VCaP (cell line): ENCODE measurements around the gene CCDC60.

Experiments
- H3K27ac ChIP-seq: fragments of 450-650 bp; 2 replicates; pipeline ENCODE4 v1.5.1; 2017
- CTCF ChIP-seq: fragments of 450-650 bp; conservative IDR thresholded peaks from 2 replicates; pipeline ENCODE4 v1.5.1; 2017; ENCODE audit warnings: mild to moderate bottlenecking, moderate library complexity

The CCDC60 gene, protein sequence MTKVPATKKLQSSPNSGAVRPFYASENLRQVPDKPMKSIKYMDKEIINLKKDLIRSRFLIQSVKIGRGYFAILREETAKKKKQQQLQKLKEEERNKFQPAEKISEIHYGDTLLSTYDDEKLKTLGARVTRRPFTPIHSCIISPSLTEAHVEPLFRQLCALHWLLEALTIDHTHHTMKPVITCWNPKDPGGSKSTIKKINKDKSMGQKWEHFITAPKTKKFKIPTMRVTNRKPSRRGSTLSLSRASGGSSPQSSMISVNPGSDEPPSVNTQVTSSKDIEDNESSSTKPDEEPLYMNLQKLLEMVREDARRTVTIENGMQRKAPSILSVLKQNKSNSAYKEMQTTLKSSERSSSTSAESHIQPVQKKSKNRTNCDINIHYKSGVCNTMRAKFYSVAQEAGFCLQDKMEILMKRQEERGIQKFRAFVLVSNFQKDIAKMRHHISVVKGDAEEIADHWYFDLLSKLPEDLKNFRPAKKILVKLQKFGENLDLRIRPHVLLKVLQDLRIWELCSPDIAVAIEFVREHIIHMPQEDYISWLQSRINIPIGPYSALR

GRCh38 chr12:119334430-119335170 is at the start of gene CCDC60:
Gene CCDC60, plus strand, starts transcription at chr12:119334729. Its CDS starts 448 bp downstream, at chr12:119335177.
- TF ChIP-seq CTCF = no peak
- no peak within 1 kb of the TSS for H3K27ac ChIP-seq

DNA sequence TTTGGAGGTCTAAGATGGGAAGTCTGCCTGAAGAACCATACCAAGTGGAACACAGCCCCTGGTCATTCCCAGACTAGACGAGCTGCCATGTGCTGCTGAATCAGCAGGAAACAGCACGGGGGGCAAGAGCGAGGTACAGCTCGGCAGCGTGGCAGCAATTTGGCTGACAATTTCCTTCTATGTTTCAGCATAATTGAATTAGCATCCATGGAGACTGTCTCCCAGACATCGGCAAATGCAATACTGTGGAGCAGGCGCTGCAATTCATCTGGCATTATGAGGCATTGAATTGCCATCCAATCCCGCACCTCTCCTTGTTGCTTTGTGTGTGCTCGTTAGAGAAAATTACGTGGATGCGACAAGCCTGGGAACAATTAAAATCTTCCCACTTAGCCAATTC is 46.0 kb upstream of the CCDC60 start:
- no peak for TF ChIP-seq CTCF

GRCh38 chr12:119292893-119293630 is 41.5 kb upstream of the CCDC60 start:
- TF ChIP-seq CTCF = no peak
- H3K27ac ChIP-seq = no peak overlapping the region

More for the DNA sequence above, 46.0 kb upstream of the CCDC60 start:
- no peak overlapping the region for H3K27ac ChIP-seq

GRCh38 chr12:119294211-119294610 is 40.3 kb upstream of the CCDC60 start:
- peak overlapping the region; percentile 17; the same call in 1 of the 2 replicates for H3K27ac ChIP-seq
- no peak for TF ChIP-seq CTCF

GRCh38 chr12:119296535-119296934 is 38.0 kb upstream of the CCDC60 start:
- peak overlapping the region; percentile 12; the same call in 1 of the 2 replicates for H3K27ac ChIP-seq

DNA sequence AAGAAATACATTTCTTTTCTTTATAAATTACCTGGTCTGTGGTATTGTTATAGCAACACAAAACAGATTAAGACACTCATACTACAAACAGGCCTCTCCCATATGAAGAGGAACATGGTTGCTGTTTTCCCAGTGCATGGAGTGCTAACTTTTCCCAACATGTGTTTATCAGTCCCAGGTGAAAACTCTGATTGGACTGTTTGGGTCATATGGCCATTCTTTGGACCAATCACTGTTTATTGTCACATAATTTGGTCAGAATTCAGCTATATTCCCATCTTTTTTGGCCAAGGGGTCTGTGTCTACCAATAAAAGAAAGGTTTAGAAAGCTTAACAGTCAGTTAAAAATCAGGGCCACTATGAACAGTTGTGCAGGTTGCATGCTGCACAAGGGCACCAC is 35.4 kb upstream of the CCDC60 start:
- H3K27ac ChIP-seq = no peak overlapping the region
- TF ChIP-seq CTCF = no peak

More at GRCh38 chr12:119296535-119296934, 38.0 kb upstream of the CCDC60 start:
- TF ChIP-seq CTCF = no peak
